Coronary artery (tissue), 2 donors: ENCODE data around the gene ST14.

Source experiments
- DNase-seq: peaks from one replicate; pipeline ENCODE4 v3.0.0-alpha.2; 2017; ENCODE audit warnings: low spot score
- H3K27ac ChIP-seq, 2 donors: fragments of 200-600 bp; sonication (generic); one replicate each; pipeline ENCODE4 v1.5.1; 2016 to 2019
- H3K4me3 ChIP-seq: fragments of 200-600 bp; sonication (generic); 2 replicates; pipeline ENCODE4 v1.5.1; 2016; ENCODE audit warnings: mild to moderate bottlenecking, moderate library complexity
- CTCF ChIP-seq: fragments of 200-600 bp; sonication (generic); IDR thresholded peaks from one replicate; pipeline ENCODE4 v1.5.1; 2019; ENCODE audit warnings: antibody characterized with exemption

The ST14 gene

GRCh38 chr11:130159657-130160497 lies at the start of gene ST14:
Gene ST14 (plus strand): TSS chr11:130159782. CDS start chr11:130159980, 198 bp downstream.
- Histone ChIP-seq H3K4me3 (peak within 1 kb of the TSS; percentile 60), H3K27ac (no peak within 1 kb of the TSS)
- DNase-seq, result no peak
- TF ChIP-seq CTCF, result no peak

- no peak for DNase-seq
- no peak overlapping the region for H3K4me3 ChIP-seq
- TF ChIP-seq CTCF, result no peak
- no peak overlapping the region for H3K27ac ChIP-seq
Observed at GRCh38 chr11:130110339-130111108, 49.1 kb upstream of the ST14 start.

GRCh38 chr11:130112071-130112830 lies 47.3 kb upstream of the ST14 start:
- no peak overlapping the region for H3K27ac ChIP-seq
- no peak overlapping the region for H3K4me3 ChIP-seq
- TF ChIP-seq CTCF, result no peak
- DNase-seq, result no peak

GRCh38 chr11:130114281-130114680 lies 45.3 kb upstream of the ST14 start:
- no peak overlapping the region for H3K27ac ChIP-seq

GRCh38 chr11:130114726-130115125 lies 44.9 kb upstream of the ST14 start:
- Histone ChIP-seq H3K4me3 (no peak overlapping the region), H3K27ac (no peak overlapping the region)
- DNase-seq, result no peak
- TF ChIP-seq CTCF, result no peak

More at GRCh38 chr11:130114281-130114680, 45.3 kb upstream of the ST14 start:
- no peak overlapping the region for H3K4me3 ChIP-seq
- no peak for TF ChIP-seq CTCF
- no peak for DNase-seq

- Histone ChIP-seq H3K4me3 (no peak overlapping the region), H3K27ac (no peak overlapping the region)
- no peak for DNase-seq
- TF ChIP-seq CTCF, result no peak
Observed at GRCh38 chr11:130115218-130115617, 44.4 kb upstream of the ST14 start.
